PC-3 (cell line): ENCODE measurements around the gene TNNT2. TPM values are rescaled to one million over a fixed set of nuclear protein-coding genes. Genes with fewer than 3 reads are reported as not detected.
A peak's percentile ranks its signal among the peaks of the same experiment; 100 is the strongest.

ENCODE experiments used
- ATAC-seq: fragments of 200-7000 bp; cut with Tn5 transposase; 2 replicates; pipeline ENCODE4 v1.9.1; 2020; ENCODE audit warnings: mild to moderate bottlenecking, moderate library complexity
- BruUV-seq: library from RNA; stranded (reverse); fragments of 400-500 nt; replicated peaks from 2 replicates; lab custom pipeline; 2021; lab: Mats Ljungman, UMichigan
- CTCF ChIA-PET: fragments of 300-600 bp; sonication (Branson Sonifier 250); formaldehyde crosslinking; loops from one replicate; lab custom pipeline; 2022; ENCODE audit warnings: antibody characterized with exemption; lab: Charles Lee
- POLR2A ChIA-PET: fragments of 300-600 bp; sonication (Branson Sonifier 250); formaldehyde crosslinking; loops from one replicate; lab custom pipeline; 2022; ENCODE audit warnings: antibody characterized with exemption; ENCODE audit not compliant: unreplicated experiment; lab: Charles Lee
- DNase-seq: peaks from one replicate; pipeline ENCODE4 v3.0.0-alpha.2; 2015
- H2AFZ ChIP-seq: fragments of 300-600 bp; sonication (generic); 2 replicates; pipeline ENCODE4 v1.6.0; 2016; ENCODE audit warnings: antibody characterized with exemption, low read length
- H3F3A ChIP-seq: fragments of 300-600 bp; sonication (generic); one replicate; pipeline ENCODE4 v1.6.0; 2017; ENCODE audit warnings: antibody characterized with exemption, low read length, control low read depth, mild to moderate bottlenecking; ENCODE audit not compliant: unreplicated experiment
- H3K27ac ChIP-seq: fragments of 300-600 bp; sonication (generic); 2 replicates; pipeline ENCODE4 v1.5.1; 2016; ENCODE audit warnings: mild to moderate bottlenecking, low read length
- H3K27me3 ChIP-seq: fragments of 300-600 bp; sonication (generic); 2 replicates; pipeline ENCODE4 v1.6.1; 2016; ENCODE audit warnings: low read length, mixed read lengths
- H3K36me3 ChIP-seq: fragments of 300-600 bp; sonication (generic); 2 replicates; pipeline ENCODE4 v1.6.1; 2016; ENCODE audit warnings: low read depth, mixed run types, low read length, mixed read lengths
- H3K4me1 ChIP-seq: fragments of 300-600 bp; sonication (generic); 2 replicates; pipeline ENCODE4 v1.5.1; 2016; ENCODE audit warnings: low read length; ENCODE audit not compliant: insufficient read depth
- H3K4me2 ChIP-seq: fragments of 300-600 bp; sonication (generic); 2 replicates; pipeline ENCODE4 v1.6.0; 2016; ENCODE audit warnings: low read length
- H3K4me3 ChIP-seq: fragments of 300-600 bp; sonication (generic); 2 replicates; pipeline ENCODE4 v1.5.1; 2016; ENCODE audit warnings: mild to moderate bottlenecking, low read length, mixed read lengths
- H3K79me2 ChIP-seq: fragments of 300-600 bp; sonication (generic); 2 replicates; pipeline ENCODE4 v1.6.1; 2017; ENCODE audit warnings: low read length, mixed read lengths
- H3K9ac ChIP-seq: fragments of 300-600 bp; sonication (generic); 2 replicates; pipeline ENCODE4 v1.6.0; 2016; ENCODE audit warnings: mild to moderate bottlenecking, low read length
- H3K9me2 ChIP-seq: fragments of 300-600 bp; sonication (generic); replicated peaks from 2 replicates; pipeline ENCODE4 v1.6.1; 2016; ENCODE audit warnings: mixed run types, low read length, mixed read lengths
- H3K9me3 ChIP-seq: fragments of 300-600 bp; sonication (generic); 2 replicates; pipeline ENCODE4 v1.6.1; 2016; ENCODE audit warnings: low read length, mixed read lengths
- H4K20me1 ChIP-seq: fragments of 300-600 bp; sonication (generic); 2 replicates; pipeline ENCODE4 v1.6.1; 2016; ENCODE audit warnings: low read length, mixed read lengths
- CTCF ChIP-seq: fragments of 300-600 bp; sonication (generic); conservative IDR thresholded peaks from 2 replicates; pipeline ENCODE4 v1.5.1; 2017; ENCODE audit warnings: antibody characterized with exemption, low read depth, mild to moderate bottlenecking, low read length
- EZH2 ChIP-seq: fragments of 300-600 bp; sonication (generic); IDR thresholded peaks from one replicate; pipeline ENCODE4 v1.6.1; 2017; ENCODE audit warnings: antibody characterized with exemption, mild to moderate bottlenecking, low read length; ENCODE audit not compliant: unreplicated experiment
- EZH2phosphoT487 ChIP-seq: fragments of 300-600 bp; sonication (generic); IDR thresholded peaks from 2 replicates; pipeline ENCODE4 v1.6.1; 2018; ENCODE audit warnings: mild to moderate bottlenecking, antibody characterized with exemption, low read length, borderline replicate concordance
- intact Hi-C: fragments of 100-400 bp; cut with micrococcal nuclease; formaldehyde crosslinking; loops from 2 replicates; pipeline ENCODE4 v1.9.0; 2023
- total RNA-seq: library from RNA; depleted of rRNA; stranded (reverse); fragments of >200 nt; gene quantifications from 2 replicates; pipeline ENCODE4 v1.2.3, GENCODE V29; 2014

Gene TNNT2
- total RNA-seq, 1 experiment from 2014 or later, result 1.1 TPM

- no peak overlapping the region; the same call in 1 of the 2 replicates for H3K4me2 ChIP-seq
- H4K20me1 ChIP-seq, result no peaks in the 10 kb centered on the region
- ChIA-PET CTCF (no interaction called here), POLR2A (interaction anchor here (1.1 kb wide), 1 partner anchor 22 kb away, joined by 3 read pairs; no protein-coding TSS in a partner anchor)
- no peaks in the 10 kb centered on the region for H3K9me2 ChIP-seq
- H3F3A ChIP-seq, result peaks cover 14% of the 10 kb centered on the region
- intact Hi-C loops, result no loop called here
- peak overlapping the region; percentile 89 for H3K27ac ChIP-seq
- no peak overlapping the region for H3K4me3 ChIP-seq
- peak overlapping the region; percentile 77 for H3K9ac ChIP-seq
- H3K79me2 ChIP-seq, result peaks cover 56% of the 10 kb centered on the region
- BruUV-seq, result no TSS peak
- ATAC-seq (no peak), DNase-seq (peak; percentile 43)
- peaks cover 61% of the 10 kb centered on the region for H3K36me3 ChIP-seq
- peak; percentile 45 for TF ChIP-seq CTCF
- TF ChIP-seq EZH2phosphoT487, result no peak
- no peaks in the 10 kb centered on the region for H3K9me3 ChIP-seq
- peaks cover 53% of the 10 kb centered on the region for H3K4me1 ChIP-seq
- no peaks in the 10 kb centered on the region for H3K27me3 ChIP-seq
- H2AFZ ChIP-seq, result no peak overlapping the region
Measured at GRCh38 chr1:201312298-201312697, 65.2 kb downstream of the TNNT2 start.

- peaks cover 62% of the 10 kb centered on the region for H3K79me2 ChIP-seq
- no peaks in the 10 kb centered on the region for H4K20me1 ChIP-seq
- ATAC-seq (no peak), DNase-seq (no peak)
- TF ChIP-seq EZH2, result no peak
- TF ChIP-seq CTCF, result no peak
- TF ChIP-seq EZH2phosphoT487, result no peak
- no TSS peak for BruUV-seq
- H3F3A ChIP-seq, result peaks cover 14% of the 10 kb centered on the region
- peak overlapping the region; percentile 77 for H3K9ac ChIP-seq
- peaks cover 60% of the 10 kb centered on the region for H3K4me1 ChIP-seq
- H3K4me3 ChIP-seq, result peak overlapping the region; percentile 1; the same call in 1 of the 2 replicates
- no peaks in the 10 kb centered on the region for H3K27me3 ChIP-seq
- H3K9me3 ChIP-seq, result no peaks in the 10 kb centered on the region
- H2AFZ ChIP-seq, result no peak overlapping the region
- H3K27ac ChIP-seq, result peak overlapping the region; percentile 89
- H3K4me2 ChIP-seq, result peak overlapping the region; percentile 74
- H3K9me2 ChIP-seq, result no peaks in the 10 kb centered on the region
- peaks cover 53% of the 10 kb centered on the region for H3K36me3 ChIP-seq
- intact Hi-C loops, result loop anchor here (1.0 kb wide), 1 partner anchor 44 kb away; no protein-coding TSS in a partner anchor
- ChIA-PET CTCF (interaction anchor here (0.7 to 2.9 kb wide), 4 partner anchors 22 to 45 kb away, joined by 3 to 10 read pairs (median 3); no protein-coding TSS in a partner anchor), POLR2A (interaction anchor here (0.5 to 1.1 kb wide), 4 partner anchors 22 to 76 kb away, joined by 3 to 10 read pairs (median 9); partner anchors contain the start of gene PKP1)
Measured at GRCh38 chr1:201311356-201312011, 66.0 kb downstream of the TNNT2 start.

- H3F3A ChIP-seq, result peaks cover 14% of the 10 kb centered on the region
- ATAC-seq, result peak; percentile 27
- peak overlapping the region; percentile 77 for H3K9ac ChIP-seq
- H3K4me3 ChIP-seq, result peak overlapping the region; percentile 1; the same call in 1 of the 2 replicates
- H3K9me2 ChIP-seq, result no peaks in the 10 kb centered on the region
- ChIA-PET CTCF (interaction anchor here (0.7 to 2.9 kb wide), 4 partner anchors 21 to 44 kb away, joined by 3 to 10 read pairs (median 3); no protein-coding TSS in a partner anchor), POLR2A (interaction anchor here (0.5 to 3.7 kb wide), 5 partner anchors 22 to 76 kb away, joined by 7 to 17 read pairs (median 10); partner anchors contain the start of gene PKP1)
- TF ChIP-seq EZH2 (no peak), EZH2phosphoT487 (no peak), CTCF (no peak)
- no TSS peak for BruUV-seq
- DNase-seq, result peak; percentile 100
- intact Hi-C loops, result loop anchor here (1.0 kb wide), 1 partner anchor 44 kb away; no protein-coding TSS in a partner anchor
- no peaks in the 10 kb centered on the region for H3K9me3 ChIP-seq
- peaks cover 48% of the 10 kb centered on the region for H3K36me3 ChIP-seq
- no peaks in the 10 kb centered on the region for H3K27me3 ChIP-seq
- H2AFZ ChIP-seq, result no peak overlapping the region
- H3K4me1 ChIP-seq, result peaks cover 65% of the 10 kb centered on the region
- H3K4me2 ChIP-seq, result peak overlapping the region; percentile 74
- H3K27ac ChIP-seq, result peak overlapping the region; percentile 89
- peaks cover 67% of the 10 kb centered on the region for H3K79me2 ChIP-seq
- H4K20me1 ChIP-seq, result no peaks in the 10 kb centered on the region
Measured at GRCh38 chr1:201310986-201311355, 66.5 kb downstream of the TNNT2 start.
